NCI-H2107 treated with DMSO at 0.1 percent for 48 hours (cell line): ENCODE measurements around the gene EDARADD.

Experiments
- DNase-seq: peaks from one replicate; lab custom pipeline; 2025; ENCODE audit not compliant: unreplicated experiment; lab: John Stamatoyannopoulos, UW

Gene EDARADD

DNA sequence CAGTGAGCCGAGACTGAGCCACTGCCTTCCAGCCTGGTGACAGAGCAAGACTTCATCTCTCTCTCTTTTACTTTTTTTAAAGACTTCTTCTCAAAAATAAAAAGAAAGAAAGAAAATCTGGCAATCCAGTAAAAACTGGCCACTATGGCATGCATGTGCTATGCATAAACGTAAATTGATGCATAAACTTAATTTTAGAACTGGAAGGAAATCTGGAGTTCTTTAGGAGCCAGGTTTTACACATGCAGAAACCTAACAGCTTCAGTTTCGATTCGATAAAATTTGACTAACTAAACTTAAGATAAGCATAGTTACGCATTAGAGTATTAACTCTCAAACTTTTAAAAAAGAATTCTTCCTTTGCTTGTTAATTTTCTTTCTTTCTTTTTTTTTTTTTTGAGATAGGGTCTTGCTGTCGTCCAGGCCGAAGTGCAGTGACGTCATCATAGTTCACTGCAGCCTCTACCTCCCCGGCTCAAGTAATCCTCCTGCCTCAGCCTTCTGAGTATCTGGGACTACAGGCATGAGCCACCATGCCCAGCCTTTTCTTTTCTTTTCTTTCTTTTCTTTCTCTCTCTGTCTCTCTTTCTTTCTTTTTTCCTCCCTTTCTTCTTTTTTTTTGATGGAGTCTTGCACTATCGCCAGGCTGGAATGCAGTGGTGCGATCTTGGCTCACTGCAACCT is 117.8 kb downstream of the EDARADD start:
- DNase-seq, result no peak

DNA sequence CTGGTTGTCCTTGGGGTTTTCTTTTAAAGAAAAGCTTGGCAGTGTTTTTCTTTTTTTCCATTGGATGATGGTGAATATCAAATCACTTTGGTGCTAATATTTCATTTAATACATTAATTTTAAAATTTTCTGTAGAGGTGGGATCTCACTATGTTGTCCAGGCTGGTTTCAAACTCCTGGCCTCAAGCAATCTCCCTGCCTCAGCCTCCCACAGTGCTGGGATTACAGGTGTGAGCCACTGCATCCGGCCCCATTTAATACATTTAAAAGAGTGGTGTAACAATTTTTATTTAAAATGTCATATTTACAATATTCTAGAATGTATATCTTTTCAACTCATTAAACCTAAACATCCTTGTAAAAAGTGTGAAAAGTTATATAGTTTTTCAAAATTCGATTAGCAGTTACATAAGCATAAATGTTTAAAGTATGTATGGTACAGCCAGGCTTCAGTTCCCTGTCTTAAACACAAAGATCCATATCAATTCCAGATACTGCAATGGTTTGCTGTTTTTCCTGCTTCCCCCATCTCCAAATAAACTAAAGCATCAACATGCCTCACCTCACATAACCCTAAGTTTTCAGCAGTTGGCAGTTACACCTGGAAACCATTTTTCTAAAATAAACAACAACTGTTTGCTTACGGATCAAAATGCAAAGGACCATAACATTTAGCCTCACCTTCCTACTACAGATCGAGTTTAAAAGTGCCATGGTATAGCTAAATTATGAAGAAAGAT is 120.8 kb downstream of the EDARADD start:
- peak; percentile 85 for DNase-seq

DNA sequence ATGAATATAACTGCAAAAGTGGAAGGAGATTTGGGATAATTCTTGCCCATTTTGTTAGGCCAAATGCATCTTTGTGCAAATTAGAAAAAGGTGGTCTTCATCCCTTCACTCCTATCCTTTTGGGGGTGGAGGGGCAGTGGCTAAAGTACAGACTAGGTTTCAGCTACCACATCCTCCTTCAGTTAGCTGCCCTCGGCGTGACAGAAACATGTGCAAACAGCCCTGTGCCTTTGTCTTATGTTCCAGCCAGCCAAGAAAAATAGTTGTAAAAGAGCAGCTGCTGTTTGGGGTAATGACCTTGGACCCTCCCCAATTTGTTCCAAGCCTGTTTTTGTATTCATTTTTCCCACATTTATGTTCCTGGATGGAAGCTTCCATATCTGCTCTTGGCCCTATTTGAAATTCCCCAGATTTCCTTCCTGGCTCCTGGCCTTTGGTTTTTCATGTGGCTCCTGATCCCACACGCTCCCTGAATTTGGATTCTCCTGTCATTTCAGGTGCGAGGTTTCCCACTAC is 121.4 kb downstream of the EDARADD start:
- peak; percentile 84 for DNase-seq

DNA sequence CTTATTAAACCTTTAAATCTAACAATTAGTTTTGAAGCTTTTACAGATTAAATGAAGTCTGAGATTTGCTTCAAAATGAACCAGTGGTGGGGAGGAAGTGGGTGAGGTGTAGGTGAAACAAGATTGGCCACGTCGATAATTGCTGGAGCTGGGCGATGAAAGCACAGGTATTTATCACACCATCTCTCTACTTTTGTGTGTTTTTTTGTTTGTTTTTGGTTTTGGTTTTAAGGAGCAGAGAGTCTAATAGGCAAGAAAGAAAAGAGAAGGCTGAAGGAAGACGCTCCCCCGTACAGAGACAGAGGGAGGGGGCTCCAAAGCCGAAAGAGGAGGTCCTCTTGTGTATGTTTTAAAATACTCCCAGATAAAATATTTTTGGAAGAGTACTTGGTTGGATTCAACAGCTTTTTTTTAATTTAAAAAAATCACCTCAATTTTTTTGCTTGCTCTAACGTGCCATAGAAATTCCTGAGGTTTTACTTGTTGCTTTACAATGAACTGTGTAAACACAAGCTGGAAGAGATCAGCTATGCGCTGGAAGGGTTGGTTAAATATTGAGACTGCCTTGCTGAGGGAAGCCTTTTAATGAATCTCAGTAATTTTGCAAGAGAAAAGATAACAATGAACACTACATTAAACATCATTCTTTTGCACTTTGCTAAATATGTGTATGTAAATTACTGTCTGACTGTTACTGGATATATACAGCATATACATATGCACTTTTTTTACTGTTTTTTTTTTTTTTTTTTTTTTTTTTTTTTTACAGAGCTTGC is 123.0 kb downstream of the EDARADD start:
- DNase-seq, result peak; percentile 74

DNA sequence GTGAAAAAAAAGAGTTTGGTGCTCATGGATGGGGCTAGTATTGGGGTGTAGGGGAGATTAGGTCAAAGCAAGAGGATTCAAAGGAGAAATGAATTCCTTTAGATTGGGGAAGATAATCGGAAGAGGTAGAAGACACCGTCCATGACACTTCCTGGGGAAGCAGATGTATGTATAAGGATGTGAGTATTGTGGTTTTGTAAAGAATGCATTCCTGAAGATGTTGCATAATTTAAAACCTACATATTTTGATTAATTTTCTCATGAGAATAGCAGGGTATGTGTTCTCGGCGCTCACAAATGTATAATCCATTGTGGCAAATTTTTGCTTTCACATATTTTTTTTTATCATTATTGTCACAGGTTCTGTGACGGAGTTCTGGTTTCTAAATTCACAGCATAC is 124.2 kb downstream of the EDARADD start:
- no peak for DNase-seq

DNA sequence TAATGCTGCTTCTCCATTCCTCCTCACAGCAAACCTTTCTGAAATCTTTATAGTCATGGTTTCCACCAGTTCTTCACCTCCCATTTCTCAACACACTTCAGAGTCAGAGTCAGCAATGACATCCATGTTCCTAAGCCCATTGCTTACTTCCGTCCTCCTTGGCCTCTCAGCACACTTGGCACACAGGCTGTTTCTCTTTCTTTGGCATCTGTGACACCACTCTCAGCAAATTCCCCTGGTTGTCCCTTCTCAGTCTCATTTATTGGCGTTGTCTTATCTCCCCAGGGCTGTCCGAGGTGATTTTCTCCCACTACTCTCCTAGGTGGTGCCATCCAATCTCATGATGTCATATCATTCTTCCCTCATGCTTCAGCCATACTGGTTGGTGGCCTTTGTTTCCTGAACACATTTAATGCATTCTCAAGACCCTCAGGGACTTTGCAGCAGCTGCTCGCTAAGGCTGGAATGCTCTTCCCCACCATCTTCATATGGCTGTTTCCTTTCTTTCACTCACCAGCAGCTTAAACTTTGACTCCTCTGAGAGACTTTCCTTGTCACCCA is 126.4 kb downstream of the EDARADD start:
- no peak for DNase-seq

DNA sequence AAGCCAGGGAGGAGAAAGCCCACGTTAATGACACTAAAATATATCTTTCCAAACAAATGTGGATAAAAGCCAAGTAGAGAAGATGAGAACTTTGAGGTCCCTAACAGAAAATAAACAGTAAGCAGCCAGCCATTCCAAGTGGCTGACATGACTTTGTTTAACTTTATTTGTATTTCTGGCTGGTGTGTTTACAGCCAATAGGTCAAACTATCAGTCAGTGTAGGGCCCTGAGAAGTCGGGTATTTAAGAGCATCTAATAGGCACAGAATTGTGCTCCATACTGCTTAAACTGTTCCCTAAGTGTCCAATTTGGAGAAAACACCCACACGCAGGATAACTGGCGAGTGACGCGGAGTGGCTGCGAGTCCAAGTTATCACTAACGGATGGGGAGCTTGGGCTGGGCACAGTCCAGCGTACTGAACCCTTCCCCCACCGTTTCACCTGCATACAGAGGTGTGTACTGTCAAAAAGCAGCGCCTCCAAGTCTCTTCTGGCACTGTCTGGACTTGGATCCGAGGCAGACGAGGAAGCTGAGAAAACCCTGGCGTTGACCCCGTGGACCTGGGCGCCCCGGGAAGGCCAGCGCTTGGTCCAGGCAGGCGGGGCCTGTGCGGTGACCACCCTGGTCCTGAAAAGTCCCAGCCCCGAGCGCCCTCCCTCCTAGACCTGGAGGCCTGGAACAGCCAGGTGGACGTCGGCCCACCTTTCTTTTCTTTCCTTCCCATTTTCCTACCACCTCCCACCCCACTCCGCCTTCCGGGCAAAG is 129.0 kb downstream of the EDARADD start:
- peak; percentile 14 for DNase-seq

DNA sequence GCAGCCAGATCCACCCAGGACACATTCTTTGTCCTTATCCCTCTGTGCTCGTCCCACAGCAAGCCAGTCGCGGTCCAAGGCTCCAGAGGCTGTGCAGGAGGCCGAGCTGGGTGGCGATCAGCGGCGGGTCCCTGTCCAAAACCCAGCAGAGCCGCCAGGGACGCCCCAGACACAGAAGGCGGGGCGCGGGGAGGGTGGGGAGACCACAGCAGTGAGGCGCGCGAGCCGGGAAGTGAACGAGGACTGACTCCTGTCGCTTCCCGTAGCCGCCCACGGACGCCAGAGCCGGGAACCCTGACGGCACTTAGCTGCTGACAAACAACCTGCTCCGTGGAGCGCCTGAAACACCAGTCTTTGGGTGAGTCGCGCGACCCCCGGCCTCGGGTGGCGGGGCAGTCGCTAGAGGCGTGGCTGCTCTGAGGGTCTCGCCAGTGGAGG is 129.6 kb downstream of the EDARADD start, which contains the start of gene LGALS8:
TSS of gene LGALS8 (plus strand) at position 279 of the 438 bp plus-strand sequence. CDS start 2,089 bp downstream, outside the sequence.
- peak; percentile 60 for DNase-seq

DNA sequence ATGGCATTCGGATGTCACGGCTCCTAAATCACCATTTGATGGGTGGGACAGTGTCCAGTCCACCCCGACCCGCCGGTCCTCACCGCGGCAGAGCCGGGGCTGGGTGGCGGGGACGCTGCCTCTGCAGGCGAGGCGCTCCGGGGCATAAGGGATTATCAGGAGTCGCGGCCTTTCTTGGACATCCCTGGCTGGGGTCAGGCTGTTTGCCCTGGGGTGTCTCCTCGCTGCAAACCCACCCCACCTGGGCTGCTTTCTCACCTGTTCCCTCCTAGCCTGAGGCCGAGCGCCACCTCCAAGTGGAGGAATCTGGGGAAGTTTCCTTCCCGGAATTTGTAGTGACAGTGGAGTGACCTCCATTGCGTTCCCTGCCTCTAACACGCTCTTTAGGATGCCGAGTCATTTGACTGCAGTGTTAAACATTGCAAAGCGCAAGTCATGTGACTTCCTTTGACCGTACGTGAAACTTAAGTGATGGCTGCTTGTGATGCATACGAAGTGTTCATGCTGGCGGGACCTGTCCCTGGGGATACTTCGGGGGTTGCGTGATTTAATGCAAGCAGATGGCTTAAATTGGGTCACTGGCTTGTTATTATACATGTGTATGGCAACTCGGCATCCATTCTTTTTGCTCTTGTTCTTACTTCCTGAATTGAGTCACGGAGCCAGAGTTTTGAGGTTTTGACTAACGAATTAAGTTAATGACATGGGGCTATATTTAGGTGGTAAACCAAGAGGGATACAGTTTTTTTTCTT is 130.2 kb downstream of the EDARADD start:
- DNase-seq, result peak; percentile 97

DNA sequence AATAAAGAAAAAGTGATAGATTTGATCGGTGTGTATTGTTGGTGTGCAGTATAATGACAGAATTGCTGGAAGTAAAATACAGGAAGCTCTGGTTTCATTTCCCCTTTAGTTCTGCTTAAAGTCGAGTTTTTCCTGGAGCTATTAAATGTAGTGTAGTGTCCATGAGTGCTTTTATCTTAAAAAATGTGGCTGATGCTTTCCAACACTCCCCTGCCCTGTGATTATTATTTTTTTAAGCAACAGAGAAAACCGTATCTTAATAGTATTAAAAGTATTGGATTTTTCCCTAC is 130.8 kb downstream of the EDARADD start:
- no peak for DNase-seq

DNA sequence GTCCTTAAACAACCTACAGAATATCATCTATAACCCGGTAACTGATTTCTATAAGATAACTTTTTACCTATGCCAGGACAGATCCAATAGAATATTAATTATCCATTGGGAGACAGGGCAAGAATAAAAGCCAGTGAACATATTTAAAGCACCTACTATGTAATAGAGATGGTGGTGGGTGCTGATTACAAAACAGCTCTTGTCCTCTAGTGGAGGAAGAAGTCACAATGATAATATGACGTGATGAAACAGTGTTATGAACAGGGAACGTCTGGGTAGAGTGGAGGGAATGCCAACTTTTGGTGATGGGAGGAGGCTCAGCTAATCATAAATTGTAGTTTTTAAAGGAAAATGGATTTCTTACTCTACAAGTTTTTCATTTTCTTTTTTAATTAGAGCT is 132.0 kb downstream of the EDARADD start:
- DNase-seq, result no peak

DNA sequence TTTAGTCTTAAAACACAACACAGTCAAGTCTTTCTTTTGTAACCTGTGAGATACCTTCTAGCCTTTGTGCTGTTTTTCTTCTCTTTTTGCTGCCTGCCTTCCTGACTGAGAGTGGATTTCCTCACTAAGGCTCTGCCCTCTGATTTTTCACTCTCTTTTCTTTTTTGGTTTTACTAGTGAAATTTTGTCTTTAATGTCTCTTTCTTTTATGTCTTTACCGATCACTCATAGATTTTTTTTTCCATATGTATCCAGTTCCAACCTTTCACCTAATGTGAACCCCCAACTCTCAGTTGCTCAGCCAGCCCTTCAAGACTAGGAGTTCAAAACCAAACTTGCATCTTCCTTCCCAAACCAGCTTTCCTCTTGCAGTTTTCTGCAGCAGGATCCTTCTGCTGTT is 136.2 kb downstream of the EDARADD start:
- no peak for DNase-seq

DNA sequence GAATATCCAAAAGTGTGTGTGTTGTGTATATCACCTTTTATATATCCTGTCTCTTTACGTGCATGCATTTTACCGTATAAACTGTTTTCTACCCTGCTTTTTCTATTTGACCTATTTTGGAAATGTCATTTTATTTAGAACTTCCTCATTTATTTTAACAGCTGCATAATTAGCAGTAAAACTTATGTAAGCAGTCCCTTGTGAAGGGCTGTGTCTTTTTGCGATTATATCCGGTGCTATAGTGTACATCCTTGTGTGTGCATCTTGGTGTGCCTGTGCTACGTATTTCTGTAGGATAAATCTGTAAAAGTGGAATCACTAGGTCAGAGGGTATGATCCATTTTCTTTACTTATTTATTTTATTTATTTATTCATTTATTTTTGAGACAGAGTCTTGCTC is 136.9 kb downstream of the EDARADD start:
- DNase-seq, result no peak

DNA sequence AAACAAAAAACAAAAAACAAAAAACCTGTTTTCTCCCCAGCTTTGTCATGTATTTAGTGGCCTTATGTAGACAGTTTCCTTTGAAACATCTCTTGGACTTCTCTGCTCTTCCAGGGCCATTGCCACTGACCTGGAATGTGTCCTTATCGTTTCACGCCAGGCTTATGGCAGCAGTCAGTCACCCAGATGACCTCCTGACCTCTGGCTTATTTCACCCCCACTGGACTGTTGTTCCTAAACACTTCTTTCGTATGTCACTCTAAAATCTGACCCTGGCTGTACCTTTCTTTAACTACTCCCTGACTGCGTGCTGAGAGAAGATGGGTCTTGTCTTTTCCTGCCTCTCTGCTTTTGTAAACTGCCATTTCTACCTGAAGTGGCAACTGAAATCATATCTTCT is 138.8 kb downstream of the EDARADD start:
- no peak for DNase-seq

DNA sequence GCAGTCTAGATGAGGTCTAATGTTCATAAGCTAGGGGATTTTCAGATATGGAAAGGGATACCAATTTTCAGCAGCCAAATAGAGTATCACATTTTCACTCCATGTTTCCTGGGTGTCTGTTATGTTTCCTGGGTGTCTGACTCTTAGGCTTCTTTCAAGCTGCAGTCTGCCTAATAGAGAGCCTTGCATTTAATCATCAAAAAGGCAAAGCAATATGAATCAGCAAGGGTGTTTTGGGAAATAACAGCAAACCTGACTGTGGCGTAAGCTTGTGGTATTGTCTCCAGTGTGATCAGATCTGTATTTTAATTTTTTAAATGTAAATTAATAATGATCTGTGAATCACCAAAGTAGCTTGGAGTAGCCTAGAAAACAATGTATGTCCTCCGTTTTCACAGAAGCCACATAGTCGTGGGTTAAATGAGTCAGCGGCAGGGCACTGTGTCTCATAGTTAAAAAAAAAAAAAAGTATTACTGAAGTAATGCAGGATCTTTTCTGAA is 140.1 kb downstream of the EDARADD start:
- no peak for DNase-seq
